Fibroblast of lung (primary cell): ENCODE measurements around the gene UGT1A3. TPM values are rescaled to one million over a fixed set of nuclear protein-coding genes. Genes with fewer than 3 reads are reported as not detected.

ENCODE experiments used
- DNase-seq, 2 donors: peaks; one replicate each; pipeline versions ENCODE4 v3.0.0 to v3.0.0-alpha.2; 2010; ENCODE audit warnings: low read depth in 2 of 2
- H2AFZ ChIP-seq: 2 replicates; pipeline ENCODE4 v1.5.1; 2012; ENCODE audit warnings: low read length, control low read depth, inconsistent platforms
- H3K27ac ChIP-seq: 2 replicates; pipeline ENCODE4 v1.5.1; 2011; ENCODE audit warnings: low read length, control low read depth; ENCODE audit not compliant: insufficient read depth
- H3K27me3 ChIP-seq: 2 replicates; pipeline ENCODE4 v1.5.1; 2011; ENCODE audit warnings: mild to moderate bottlenecking, low read length; ENCODE audit not compliant: control insufficient read depth, insufficient read depth
- H3K36me3 ChIP-seq: 2 replicates; pipeline ENCODE4 v1.5.1; 2011; ENCODE audit warnings: low read length; ENCODE audit not compliant: control insufficient read depth, insufficient read depth
- H3K4me1 ChIP-seq: 2 replicates; pipeline ENCODE4 v1.5.1; 2011; ENCODE audit warnings: low read length; ENCODE audit not compliant: control insufficient read depth, insufficient read depth; ENCODE audit errors: extremely low read depth
- H3K4me2 ChIP-seq: 2 replicates; pipeline ENCODE4 v1.5.1; 2011; ENCODE audit warnings: low read length, control low read depth; ENCODE audit not compliant: insufficient read depth; ENCODE audit errors: extremely low read depth
- H3K4me3 ChIP-seq, 4 experiments: fragments of 200-600 bp in 1 of 4; sonication (generic) in 1 of 4; replicated peaks in 1 of 4; 2 replicates each; pipeline ENCODE4 v1.5.1; 2011 to 2016; ENCODE audit warnings: low read length in 4 of 4, low read depth in 3 of 4, mild to moderate bottlenecking in 3 of 4, control low read depth in 2 of 4, inconsistent platforms in 1 of 4, mixed read lengths in 1 of 4; ENCODE audit not compliant: insufficient read depth in 1 of 4; ENCODE audit errors: control extremely low read depth in 1 of 4
- H3K79me2 ChIP-seq: 2 replicates; pipeline ENCODE4 v1.5.1; 2012; ENCODE audit warnings: mild to moderate bottlenecking, low read length, inconsistent platforms; ENCODE audit not compliant: control insufficient read depth, insufficient read depth
- H3K9ac ChIP-seq: 2 replicates; pipeline ENCODE4 v1.5.1; 2011; ENCODE audit warnings: mild to moderate bottlenecking, low read length, control low read depth; ENCODE audit not compliant: insufficient read depth
- H3K9me3 ChIP-seq: 2 replicates; pipeline ENCODE4 v1.5.1; 2012; ENCODE audit warnings: low read depth, low read length; ENCODE audit not compliant: control insufficient read depth, insufficient read depth
- H4K20me1 ChIP-seq: 2 replicates; pipeline ENCODE4 v1.5.1; 2011; ENCODE audit warnings: low read length; ENCODE audit not compliant: control insufficient read depth, insufficient read depth; ENCODE audit errors: extremely low read depth
- EZH2 ChIP-seq: IDR thresholded peaks from 2 replicates; pipeline ENCODE4 v1.5.1; 2012; ENCODE audit warnings: low read length, control low read depth, mild to moderate bottlenecking; ENCODE audit errors: missing control alignments
- polyA plus RNA-seq, 2 donors: library from polyadenylated mRNA; depleted of rRNA in 1 of 2; stranded (reverse) in 1 of 2; unstranded in 1 of 2; fragments of >200 nt; gene quantifications; 2 replicates each; pipeline ENCODE4 v1.2.1, GENCODE V29; 2011 to 2012; ENCODE audit warnings: missing spikeins in 1 of 2
- total RNA-seq: library from RNA; depleted of rRNA; stranded (reverse); fragments of >200 nt; gene quantifications from 2 replicates; pipeline ENCODE4 v1.2.1, GENCODE V29; 2014
- TF ChIP-seq, protein P1 (sequence below), 2 donors: IDR thresholded peaks in 1 of 2; conservative IDR thresholded peaks in 1 of 2; 1 replicate in 1 of 2; 2 replicates in 1 of 2; pipeline ENCODE4 v1.5.1; 2011 to 2012; ENCODE audit warnings: low read length in 2 of 2, control low read depth in 1 of 2, inconsistent platforms in 1 of 2, low read depth in 1 of 2, mild to moderate bottlenecking in 1 of 2

The UGT1A3 gene
- total and polyA plus RNA-seq, 2 donors (not counting 1 experiment from before 2014, with no cell fraction given) = not detected

DNA sequence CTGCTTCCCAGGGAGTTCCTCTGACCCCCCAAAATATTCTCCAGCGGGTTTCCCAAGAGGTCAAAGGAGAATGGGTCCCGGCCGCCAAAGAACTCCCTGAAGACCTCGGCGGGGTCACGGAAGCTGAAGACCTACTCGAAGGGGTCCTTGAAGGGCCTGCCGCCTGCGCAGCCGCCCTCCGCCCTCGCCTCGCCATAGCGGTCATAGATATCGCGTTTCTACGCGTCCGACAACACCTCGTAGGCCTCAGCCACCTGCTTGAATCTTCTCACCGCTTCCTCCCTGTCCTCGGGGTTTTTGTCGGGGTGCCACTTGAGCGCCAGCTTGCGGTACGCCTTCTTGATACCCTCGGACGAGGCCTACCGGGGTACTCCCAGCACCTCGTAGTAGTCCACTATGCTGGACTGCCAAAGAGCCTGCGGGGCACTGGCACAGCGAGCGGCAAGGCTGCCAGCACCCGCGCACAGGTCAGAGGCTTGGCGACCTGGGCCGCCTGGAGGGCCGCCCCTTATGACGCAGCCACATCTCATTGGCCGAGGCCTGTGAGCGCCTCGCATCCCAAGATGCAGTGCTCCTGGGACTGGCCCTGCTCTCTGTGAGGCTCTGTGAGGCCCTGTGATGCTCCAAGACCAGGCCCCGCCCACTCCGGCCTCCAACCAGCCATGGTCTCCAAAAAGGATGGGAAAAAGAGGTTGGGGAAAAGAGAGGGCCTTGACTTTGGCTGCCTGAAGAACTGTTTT, 26.2 kb downstream of the UGT1A3 start:
- no peaks in the 10 kb centered on the region for H3K36me3 ChIP-seq
- DNase-seq = no peak
- no peaks in the 10 kb centered on the region for H3K27me3 ChIP-seq
- no peak overlapping the region for H3K9ac ChIP-seq
- no peaks in the 10 kb centered on the region for H3K9me3 ChIP-seq
- H4K20me1 ChIP-seq = no peaks in the 10 kb centered on the region
- no peaks in the 10 kb centered on the region for H3K4me1 ChIP-seq
- no peak overlapping the region for H3K4me3 ChIP-seq
- no peaks in the 10 kb centered on the region for H3K79me2 ChIP-seq
- no peak overlapping the region for H2AFZ ChIP-seq
- TF ChIP-seq EZH2 = no peak
- TF ChIP-seq, protein P1, sequence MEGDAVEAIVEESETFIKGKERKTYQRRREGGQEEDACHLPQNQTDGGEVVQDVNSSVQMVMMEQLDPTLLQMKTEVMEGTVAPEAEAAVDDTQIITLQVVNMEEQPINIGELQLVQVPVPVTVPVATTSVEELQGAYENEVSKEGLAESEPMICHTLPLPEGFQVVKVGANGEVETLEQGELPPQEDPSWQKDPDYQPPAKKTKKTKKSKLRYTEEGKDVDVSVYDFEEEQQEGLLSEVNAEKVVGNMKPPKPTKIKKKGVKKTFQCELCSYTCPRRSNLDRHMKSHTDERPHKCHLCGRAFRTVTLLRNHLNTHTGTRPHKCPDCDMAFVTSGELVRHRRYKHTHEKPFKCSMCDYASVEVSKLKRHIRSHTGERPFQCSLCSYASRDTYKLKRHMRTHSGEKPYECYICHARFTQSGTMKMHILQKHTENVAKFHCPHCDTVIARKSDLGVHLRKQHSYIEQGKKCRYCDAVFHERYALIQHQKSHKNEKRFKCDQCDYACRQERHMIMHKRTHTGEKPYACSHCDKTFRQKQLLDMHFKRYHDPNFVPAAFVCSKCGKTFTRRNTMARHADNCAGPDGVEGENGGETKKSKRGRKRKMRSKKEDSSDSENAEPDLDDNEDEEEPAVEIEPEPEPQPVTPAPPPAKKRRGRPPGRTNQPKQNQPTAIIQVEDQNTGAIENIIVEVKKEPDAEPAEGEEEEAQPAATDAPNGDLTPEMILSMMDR (conservative IDR thresholded peaks at IDR 0.05 in 1 of 2, IDR thresholded peaks at IDR 0.05 in 1 of 2; ENCODE audit: low read depth in 1 of 2, low read length in 2 of 2) = no peak
- H3K4me2 ChIP-seq = no peak overlapping the region
- H3K27ac ChIP-seq = no peak overlapping the region

DNA sequence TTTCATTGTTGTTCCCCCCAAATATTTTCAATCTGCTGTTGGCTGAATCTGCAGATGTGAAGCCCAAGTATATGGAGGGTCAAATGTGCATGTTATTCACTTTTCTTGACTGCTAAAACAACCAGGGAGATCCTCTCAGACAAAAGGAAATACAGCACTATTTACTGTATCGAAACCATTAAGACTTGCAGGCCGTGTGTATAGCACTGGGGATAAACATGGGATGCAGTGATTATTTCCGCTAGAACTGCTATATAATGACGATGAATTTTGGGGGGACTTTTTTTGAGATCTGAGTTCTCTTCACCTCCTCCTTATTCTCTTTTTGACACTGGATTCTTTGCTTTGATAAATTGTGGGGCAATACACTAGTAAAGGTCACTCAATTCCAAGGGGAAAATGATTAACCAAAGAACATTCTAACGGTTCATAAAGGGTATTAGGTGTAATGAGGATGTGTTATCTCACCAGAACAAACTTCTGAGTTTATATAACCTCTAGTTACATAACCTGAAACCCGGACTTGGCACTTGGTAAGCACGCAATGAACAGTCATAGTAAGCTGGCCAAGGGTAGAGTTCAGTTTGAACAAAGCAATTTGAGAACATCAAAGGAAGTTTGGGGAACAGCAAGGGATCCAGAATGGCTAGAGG, 27.7 kb downstream of the UGT1A3 start:
- no peak overlapping the region for H3K4me3 ChIP-seq
- TF ChIP-seq, protein P1 (conservative IDR thresholded peaks at IDR 0.05 in 1 of 2, IDR thresholded peaks at IDR 0.05 in 1 of 2; ENCODE audit: low read depth in 1 of 2, low read length in 2 of 2) = no peak
- no peak for TF ChIP-seq EZH2
- no peak overlapping the region for H2AFZ ChIP-seq
- H3K36me3 ChIP-seq = no peaks in the 10 kb centered on the region
- H3K4me2 ChIP-seq = no peak overlapping the region
- no peak for DNase-seq
- no peaks in the 10 kb centered on the region for H3K27me3 ChIP-seq
- H3K27ac ChIP-seq = no peak overlapping the region
- no peaks in the 10 kb centered on the region for H3K4me1 ChIP-seq
- H3K9me3 ChIP-seq = no peaks in the 10 kb centered on the region
- no peaks in the 10 kb centered on the region for H3K79me2 ChIP-seq
- no peak overlapping the region for H3K9ac ChIP-seq
- H4K20me1 ChIP-seq = no peaks in the 10 kb centered on the region

DNA sequence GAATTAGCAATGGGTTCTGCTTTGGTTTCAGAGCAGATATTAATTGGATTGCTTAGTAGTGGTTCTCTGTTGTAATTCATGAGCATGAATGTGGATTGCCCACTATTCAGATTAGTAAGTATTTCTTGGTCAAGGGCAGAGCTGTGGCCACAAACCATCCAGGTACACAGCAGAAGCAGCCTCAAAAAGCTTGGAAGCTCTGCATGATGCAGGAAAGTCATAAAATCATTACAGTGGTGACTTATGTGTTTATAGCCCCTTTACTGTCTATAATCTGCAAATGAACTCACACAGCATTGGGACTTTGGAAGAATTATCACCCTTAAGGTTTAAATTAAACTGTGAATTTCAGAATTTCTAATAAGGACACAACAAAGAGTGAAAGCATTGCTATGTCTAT, 29.3 kb downstream of the UGT1A3 start:
- H3K9me3 ChIP-seq = no peaks in the 10 kb centered on the region
- no peaks in the 10 kb centered on the region for H3K27me3 ChIP-seq
- H3K4me1 ChIP-seq = no peaks in the 10 kb centered on the region
- no peak for TF ChIP-seq EZH2
- TF ChIP-seq, protein P1 (conservative IDR thresholded peaks at IDR 0.05 in 1 of 2, IDR thresholded peaks at IDR 0.05 in 1 of 2; ENCODE audit: low read depth in 1 of 2, low read length in 2 of 2) = no peak
- no peaks in the 10 kb centered on the region for H3K36me3 ChIP-seq
- H3K27ac ChIP-seq = no peak overlapping the region
- H2AFZ ChIP-seq = no peak overlapping the region
- H3K79me2 ChIP-seq = no peaks in the 10 kb centered on the region
- H3K4me2 ChIP-seq = no peak overlapping the region
- H3K4me3 ChIP-seq = no peak overlapping the region
- H4K20me1 ChIP-seq = no peaks in the 10 kb centered on the region
- no peak overlapping the region for H3K9ac ChIP-seq
- DNase-seq = no peak
